HCT116 (cell line): ENCODE data around the gene BFSP1. TPM values are rescaled to one million over a fixed set of nuclear protein-coding genes. Genes with fewer than 3 reads are reported as not detected.
A peak's percentile ranks its signal among the peaks of the same experiment; 100 is the strongest.

Experiments
- ATAC-seq: fragments of 200-7000 bp; cut with Tn5 transposase; 2 replicates; pipeline ENCODE4 v1.9.1; 2020; ENCODE audit warnings: mild to moderate bottlenecking, moderate library complexity
- BruUV-seq: library from RNA; stranded (reverse); fragments of 400-500 nt; replicated peaks from 2 replicates; lab custom pipeline; 2021; lab: Mats Ljungman, UMichigan
- CTCF ChIA-PET: fragments of 300-600 bp; sonication (Branson Sonifier 250); formaldehyde crosslinking; loops from one replicate; lab custom pipeline; 2021; ENCODE audit warnings: antibody characterized with exemption; lab: Charles Lee
- POLR2A ChIA-PET: fragments of 300-600, 350-600 bp; sonication (Branson Sonifier 250); formaldehyde crosslinking; loops from one replicate; lab custom pipeline; 2021; ENCODE audit warnings: antibody characterized with exemption; lab: Charles Lee
- RAD21 ChIA-PET, 2 experiments: fragments of 300-600 bp; sonication (Branson Sonifier 250); formaldehyde crosslinking; loops; one replicate each; lab custom pipeline; 2023; ENCODE audit warnings: low total read pairs in 2 of 2; ENCODE audit not compliant: uncharacterized antibody in 2 of 2, unreplicated experiment in 2 of 2, low non-redundant PET in 1 of 2; lab: Charles Lee
- DNase-seq: peaks from one replicate; pipeline ENCODE4 v3.0.0-alpha.2; 2010; ENCODE audit warnings: low read depth, low spot score
- H2AFZ ChIP-seq: fragments of 200-600 bp; shearing (Covaris generic), sonication (generic); 2 replicates; pipeline ENCODE4 v1.6.1; 2017; ENCODE audit warnings: low read depth, mixed run types, mixed read lengths, antibody characterized with exemption, low read length; ENCODE audit not compliant: poor library complexity, severe bottlenecking
- H3K27ac ChIP-seq: 2 replicates; pipeline ENCODE4 v1.5.1; 2012; ENCODE audit warnings: low read depth, low read length
- H3K27me3 ChIP-seq: fragments of 200-600 bp; sonication (generic); 2 replicates; pipeline ENCODE4 v1.6.1; 2016; ENCODE audit warnings: mixed run types, low read length, mixed read lengths; ENCODE audit not compliant: insufficient read depth
- H3K36me3 ChIP-seq, 2 experiments: fragments of 200-500 bp in 1 of 2; fragments of 200-600 bp in 1 of 2; sonication (Bioruptor generic) in 1 of 2; sonication (generic) in 1 of 2; 2 replicates each; pipeline versions ENCODE4 v1.5.1 to v1.6.1; 2014 to 2016; ENCODE audit warnings: low read length in 2 of 2, inconsistent platforms in 1 of 2, mixed read lengths in 1 of 2, mixed run types in 1 of 2; ENCODE audit not compliant: insufficient read depth in 2 of 2, control insufficient read depth in 1 of 2
- H3K4me1 ChIP-seq, 2 experiments: fragments of 200-600 bp in 1 of 2; sonication (generic) in 1 of 2; 2 replicates each; pipeline versions ENCODE4 v1.5.1 to v1.6.1; 2012 to 2017; ENCODE audit warnings: low read length in 2 of 2, inconsistent platforms in 1 of 2, mild to moderate bottlenecking in 1 of 2, mixed read lengths in 1 of 2, mixed run types in 1 of 2, moderate library complexity in 1 of 2; ENCODE audit not compliant: insufficient read depth in 2 of 2, control insufficient read depth in 1 of 2
- H3K4me2 ChIP-seq: fragments of 200-600 bp; sonication (generic); 2 replicates; pipeline ENCODE4 v1.6.1; 2017; ENCODE audit warnings: mixed run types, low read length, mixed read lengths
- H3K4me3 ChIP-seq, 2 experiments: fragments of 200-600 bp in 1 of 2; sonication (generic) in 1 of 2; replicated peaks in 1 of 2; 2 replicates each; pipeline ENCODE4 v1.5.1; 2011 to 2016; ENCODE audit warnings: low read length in 2 of 2, control low read depth in 1 of 2, low read depth in 1 of 2, mild to moderate bottlenecking in 1 of 2, mixed read lengths in 1 of 2, mixed run types in 1 of 2
- H3K79me2 ChIP-seq: fragments of 200-600 bp; sonication (generic); 2 replicates; pipeline ENCODE4 v1.6.1; 2017; ENCODE audit warnings: mild to moderate bottlenecking, mixed run types, low read length, moderate library complexity, mixed read lengths; ENCODE audit not compliant: insufficient read depth
- H3K9ac ChIP-seq: fragments of 200-600 bp; sonication (generic); 2 replicates; pipeline ENCODE4 v1.6.1; 2016; ENCODE audit warnings: low read length, mixed read lengths
- H3K9me2 ChIP-seq: fragments of 200-600 bp; sonication (generic), shearing (Covaris generic); 2 replicates; pipeline ENCODE4 v1.6.1; 2017; ENCODE audit warnings: mixed run types, mild to moderate bottlenecking, moderate library complexity; ENCODE audit not compliant: insufficient read depth
- H3K9me3 ChIP-seq, 2 experiments: fragments of 200-500 bp in 1 of 2; fragments of 200-600 bp in 1 of 2; sonication (Bioruptor generic) in 1 of 2; sonication (generic) in 1 of 2; 2 replicates each; pipeline ENCODE4 v1.6.1; 2014 to 2017; ENCODE audit warnings: low read length in 2 of 2, mixed read lengths in 2 of 2, inconsistent platforms in 1 of 2, low read depth in 1 of 2, mild to moderate bottlenecking in 1 of 2, mixed run types in 1 of 2, moderate library complexity in 1 of 2; ENCODE audit not compliant: control insufficient read depth in 1 of 2, insufficient read depth in 1 of 2
- H4K20me1 ChIP-seq: fragments of 200-600 bp; sonication (generic), shearing (Covaris generic); 2 replicates; pipeline ENCODE4 v1.6.1; 2017; ENCODE audit warnings: mixed run types, mild to moderate bottlenecking, moderate library complexity; ENCODE audit not compliant: insufficient read depth
- ATF3 ChIP-seq: IDR thresholded peaks from 2 replicates; pipeline ENCODE4 v1.6.1; 2012
- CBX3 ChIP-seq: IDR thresholded peaks from 2 replicates; pipeline ENCODE4 v1.6.1; 2012; ENCODE audit warnings: low read depth
- CEBPB ChIP-seq: IDR thresholded peaks from 2 replicates; pipeline ENCODE4 v1.6.1; 2012; ENCODE audit warnings: low read depth
- CTCF ChIP-seq, 3 experiments: fragments of 200-600 bp in 1 of 3; sonication (generic) in 1 of 3; IDR thresholded peaks in 2 of 3; conservative IDR thresholded peaks in 1 of 3; 2 replicates each; pipeline ENCODE4 v1.5.1; 2012 to 2017; ENCODE audit warnings: low read depth in 2 of 3, low read length in 2 of 3, antibody characterized with exemption in 1 of 3, borderline replicate concordance in 1 of 3, control low read depth in 1 of 3, mild to moderate bottlenecking in 1 of 3, mixed read lengths in 1 of 3, mixed run types in 1 of 3, moderate library complexity in 1 of 3; ENCODE audit not compliant: insufficient read depth in 1 of 3
- EGR1 ChIP-seq: IDR thresholded peaks from 2 replicates; pipeline ENCODE4 v1.6.1; 2012; ENCODE audit warnings: low read depth
- FOSL1 ChIP-seq: IDR thresholded peaks from 2 replicates; pipeline ENCODE4 v1.6.1; 2012; ENCODE audit warnings: low read depth
- JUND ChIP-seq: IDR thresholded peaks from 2 replicates; pipeline ENCODE4 v1.6.1; 2012
- MAX ChIP-seq: IDR thresholded peaks from 2 replicates; pipeline ENCODE4 v1.6.1; 2012
- POLR2A ChIP-seq: IDR thresholded peaks from 2 replicates; pipeline ENCODE4 v1.7.0; 2011; ENCODE audit warnings: borderline replicate concordance; ENCODE audit not compliant: insufficient read depth, insufficient read length; ENCODE audit errors: extremely low read depth
- RAD21 ChIP-seq: IDR thresholded peaks from 2 replicates; pipeline ENCODE4 v1.6.1; 2012; ENCODE audit warnings: low read depth, mild to moderate bottlenecking
- REST ChIP-seq: IDR thresholded peaks from 2 replicates; pipeline ENCODE4 v1.6.1; 2012; ENCODE audit warnings: low read depth
- SP1 ChIP-seq: IDR thresholded peaks from 2 replicates; pipeline ENCODE4 v1.6.1; 2012; ENCODE audit warnings: low read depth
- SRF ChIP-seq: IDR thresholded peaks from 2 replicates; pipeline ENCODE4 v1.6.1; 2012; ENCODE audit warnings: low read depth
- TCF7L2 ChIP-seq: IDR thresholded peaks from 2 replicates; pipeline ENCODE4 v1.7.0; 2011; ENCODE audit warnings: borderline replicate concordance, inconsistent platforms; ENCODE audit not compliant: insufficient read depth, insufficient read length; ENCODE audit errors: extremely low read depth
- ZBTB33 ChIP-seq: IDR thresholded peaks from 2 replicates; pipeline ENCODE4 v1.6.1; 2011; ENCODE audit warnings: mild to moderate bottlenecking, low read length, moderate library complexity; ENCODE audit not compliant: insufficient replicate concordance; ENCODE audit errors: extremely low read depth
- ZNF274 ChIP-seq: fragments of 200-500 bp; sonication (Bioruptor generic); IDR thresholded peaks from 2 replicates; pipeline ENCODE4 v1.6.1; 2014; ENCODE audit warnings: mild to moderate bottlenecking, low read depth, low read length, inconsistent platforms
- intact Hi-C: fragments of 100-400 bp; cut with micrococcal nuclease; formaldehyde crosslinking; loops from 2 replicates; pipeline ENCODE4 v1.10.0; 2022
- total RNA-seq: library from RNA; stranded (reverse); gene quantifications from one replicate; pipeline ENCODE4 v1.2.1, GENCODE V29; 2021; ENCODE audit not compliant: unreplicated experiment

Gene BFSP1
- total RNA-seq, 1 experiment from 2014 or later = 8.8 TPM

- no peak for TF ChIP-seq CTCF (IDR thresholded peaks at IDR 0.05 in 2 of 3, conservative IDR thresholded peaks at IDR 0.05 in 1 of 3; ENCODE audit: borderline replicate concordance in 1 of 3, insufficient read depth in 1 of 3, low read depth in 2 of 3, low read length in 2 of 3)
- TF ChIP-seq REST = no peak
- no peak for TF ChIP-seq TCF7L2
- peak; percentile 66 for TF ChIP-seq POLR2A
- TF ChIP-seq CEBPB = no peak; the same call in 1 of the 2 replicates
- TF ChIP-seq EGR1 = peak; percentile 73
Observed at GRCh38 chr20:17558154-17558940, 27.2 kb upstream of the BFSP1 start (continued).

- DNase-seq (peak; percentile 78), ATAC-seq (peak; percentile 67)
- ChIA-PET RAD21 (no interaction called here), POLR2A (interaction anchor here (0.6 to 3.8 kb wide), 7 partner anchors 13 to 124 kb away, joined by 4 to 38 read pairs (median 7); partner anchors contain the start of gene DSTN), CTCF (interaction anchor here (1.3 to 1.7 kb wide), 4 partner anchors 14 to 23 kb away, joined by 3 to 5 read pairs (median 4); no protein-coding TSS in a partner anchor)
- Histone ChIP-seq H3K27me3 (no peaks in the 10 kb centered on the region), H4K20me1 (no peaks in the 10 kb centered on the region), H3K9me2 (no peaks in the 10 kb centered on the region), H3K9ac (peak overlapping the region; percentile 71), H3K9me3 (no peaks in the 10 kb centered on the region), H3K4me1 (peaks cover 42 to 65% of the 10 kb centered on the region in 2 experiments), H3K79me2 (no peaks in the 10 kb centered on the region; the same call in 1 of the 2 replicates), H3K4me2 (peak overlapping the region; percentile 78), H3K36me3 (no peaks in the 10 kb centered on the region), H3K27ac (peak overlapping the region; percentile 91), H2AFZ (no peak overlapping the region), H3K4me3 (peak overlapping the region; percentile 46 to 56)
- no TSS peak for BruUV-seq
- intact Hi-C loops = loop anchor here (1.0 kb wide), 1 partner anchor 12 kb away; no protein-coding TSS in a partner anchor
- no peak for TF ChIP-seq ATF3
- TF ChIP-seq MAX = peak; percentile 60; the same call in 1 of the 2 replicates
- no peak for TF ChIP-seq ZBTB33
- peak; percentile 7; the same call in 1 of the 2 replicates for TF ChIP-seq RAD21
- no peak for TF ChIP-seq TCF7L2
- peak; percentile 84; the same call in 1 of the 2 replicates for TF ChIP-seq CBX3
- TF ChIP-seq JUND = peak; percentile 89
- TF ChIP-seq SP1 = peak; percentile 92
- TF ChIP-seq SRF = no peak
- no peak; the same call in 1 of the 2 replicates for TF ChIP-seq CEBPB
- TF ChIP-seq ZNF274 = no peak
- peak; percentile 82 for TF ChIP-seq FOSL1
- TF ChIP-seq EGR1 = no peak
Observed at GRCh38 chr20:17557675-17558006, 26.5 kb upstream of the BFSP1 start.
